OCI-LY7 (cell line): ENCODE measurements around the gene KCTD10.

ENCODE experiments used
- CTCF ChIP-seq: fragments of 200-600 bp; sonication (generic); conservative IDR thresholded peaks from 2 replicates; pipeline ENCODE4 v1.5.1; 2014; ENCODE audit warnings: mild to moderate bottlenecking, antibody characterized with exemption, low read length, moderate library complexity, mixed read lengths
- EZH2phosphoT487 ChIP-seq: fragments of 200-600 bp; sonication (generic); IDR thresholded peaks from 2 replicates; pipeline ENCODE4 v1.6.1; 2018; ENCODE audit warnings: low read depth, borderline replicate concordance, mild to moderate bottlenecking, mixed run types, antibody characterized with exemption, low read length, moderate library complexity, mixed read lengths

GRCh38 chr12:109459247-109459646, 17.9 kb downstream of the KCTD10 start:
- TF ChIP-seq CTCF (no peak), EZH2phosphoT487 (no peak)
